ENCODE data around the gene PRKCH. TPM values are rescaled to one million over a fixed set of nuclear protein-coding genes. Genes with fewer than 3 reads are reported as not detected.

PRKCH gene
- total RNA-seq, 1 donor from 2014 or later = 18.4 TPM

DNA sequence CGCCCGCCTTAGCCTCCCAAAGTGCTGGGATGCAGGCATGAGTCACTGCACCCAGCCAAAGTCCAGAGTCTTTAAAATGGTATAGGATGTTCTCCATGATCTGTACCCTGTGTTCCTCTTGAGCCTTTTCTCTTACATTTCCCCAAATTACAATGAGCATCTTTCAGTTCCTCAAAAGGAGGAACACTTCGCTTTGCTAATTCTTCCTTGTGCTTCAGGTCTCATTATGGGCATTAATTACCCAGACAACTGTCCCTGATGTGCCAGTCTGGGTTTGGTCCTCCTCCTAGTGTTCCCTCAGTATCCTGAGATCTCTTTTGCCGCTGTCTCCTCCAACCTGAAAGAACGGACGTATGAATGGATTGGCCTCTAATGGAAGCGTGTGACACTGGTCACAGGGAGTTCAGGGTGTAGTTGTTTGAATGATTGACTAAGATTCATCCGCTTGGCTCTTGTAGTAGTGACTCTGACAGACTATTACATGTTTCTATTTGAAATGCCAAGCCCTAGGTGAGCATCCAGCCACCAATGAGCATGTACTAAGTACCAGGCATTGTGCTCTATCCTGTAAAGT, 8.2 kb downstream of the PRKCH start:
- no peaks in the 10 kb centered on the region for H3K36me3 ChIP-seq
- H3K4me3 ChIP-seq = no peak overlapping the region
- no peaks in the 10 kb centered on the region for H3K27me3 ChIP-seq (ENCODE audit: low read depth)
- H3K27ac ChIP-seq (replicated peaks) = peak overlapping the region; percentile 67
- H3K9me3 ChIP-seq (replicated peaks) = peaks cover 8% of the 10 kb centered on the region
- H3K4me1 ChIP-seq = peaks cover 58% of the 10 kb centered on the region
- no peak for DNase-seq
- no peak for TF ChIP-seq CTCF (IDR thresholded peaks at IDR 0.05; ENCODE audit: borderline replicate concordance)
- intact Hi-C loops (cut with micrococcal nuclease) = no loop called here

GRCh38 chr14:61330511-61330910, 9.1 kb downstream of the PRKCH start:
- no peaks in the 10 kb centered on the region for H3K36me3 ChIP-seq
- H3K9me3 ChIP-seq (replicated peaks) = peaks cover 8% of the 10 kb centered on the region
- peaks cover 66% of the 10 kb centered on the region for H3K4me1 ChIP-seq
- TF ChIP-seq CTCF (IDR thresholded peaks at IDR 0.05; ENCODE audit: borderline replicate concordance) = no peak
- no peak overlapping the region for H3K4me3 ChIP-seq
- intact Hi-C loops (cut with micrococcal nuclease) = no loop called here
- DNase-seq = no peak
- peak overlapping the region; percentile 67 for H3K27ac ChIP-seq (replicated peaks)
- no peaks in the 10 kb centered on the region for H3K27me3 ChIP-seq (ENCODE audit: low read depth)

GRCh38 chr14:61331992-61332657, 10.7 kb downstream of the PRKCH start:
- Histone ChIP-seq H3K4me1 (peaks cover 77% of the 10 kb centered on the region), H3K27me3 (ENCODE audit: low read depth) (no peaks in the 10 kb centered on the region), H3K9me3 (replicated peaks) (no peaks in the 10 kb centered on the region), H3K27ac (replicated peaks) (peak overlapping the region; percentile 49), H3K36me3 (no peaks in the 10 kb centered on the region), H3K4me3 (no peak overlapping the region)
- DNase-seq = no peak
- intact Hi-C loops (cut with micrococcal nuclease) = no loop called here
- no peak for TF ChIP-seq CTCF (IDR thresholded peaks at IDR 0.05; ENCODE audit: borderline replicate concordance)

DNA sequence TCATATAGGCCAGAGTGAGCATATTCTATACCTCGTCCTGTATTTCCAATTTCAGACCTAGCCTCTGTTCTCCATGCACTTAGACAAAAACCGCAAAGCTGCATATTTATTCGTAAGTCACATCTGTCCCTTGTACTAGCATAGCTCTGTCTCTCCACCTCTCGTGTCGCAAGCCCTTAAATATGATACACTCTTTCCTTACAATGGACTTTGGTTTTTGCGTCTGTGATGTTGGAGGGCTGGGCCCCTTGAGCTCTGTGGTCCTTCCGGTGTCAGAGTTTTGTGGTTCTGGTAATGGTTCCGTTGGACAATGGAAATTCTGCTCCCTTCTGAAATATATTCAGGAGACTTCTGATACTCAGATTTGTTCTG, 11.3 kb downstream of the PRKCH start:
- Histone ChIP-seq H3K9me3 (replicated peaks) (no peaks in the 10 kb centered on the region), H3K36me3 (no peaks in the 10 kb centered on the region), H3K27ac (replicated peaks) (peak overlapping the region; percentile 49), H3K4me3 (no peak overlapping the region), H3K27me3 (ENCODE audit: low read depth) (no peaks in the 10 kb centered on the region), H3K4me1 (peaks cover 77% of the 10 kb centered on the region)
- no peak for DNase-seq
- TF ChIP-seq CTCF (IDR thresholded peaks at IDR 0.05; ENCODE audit: borderline replicate concordance) = no peak
- intact Hi-C loops (cut with micrococcal nuclease) = no loop called here

- peak overlapping the region; percentile 49 for H3K27ac ChIP-seq (replicated peaks)
- H3K27me3 ChIP-seq (ENCODE audit: low read depth) = no peaks in the 10 kb centered on the region
- DNase-seq = no peak
- no peak overlapping the region for H3K4me3 ChIP-seq
- peaks cover 81% of the 10 kb centered on the region for H3K4me1 ChIP-seq
- no peaks in the 10 kb centered on the region for H3K9me3 ChIP-seq (replicated peaks)
- no peak for TF ChIP-seq CTCF (IDR thresholded peaks at IDR 0.05; ENCODE audit: borderline replicate concordance)
- intact Hi-C loops (cut with micrococcal nuclease) = no loop called here
- no peaks in the 10 kb centered on the region for H3K36me3 ChIP-seq
Observed at GRCh38 chr14:61333087-61333486, 11.7 kb downstream of the PRKCH start.

Data from left ventricle myocardium inferior (tissue), 1 donor.